Measurements from ENCODE around the gene CELSR2. TPM values are rescaled to one million over a fixed set of nuclear protein-coding genes. Genes with fewer than 3 reads are reported as not detected.
"Not testable (repeated sequence)": the region's sequence is repeated elsewhere in the genome, so short reads cannot be mapped to it uniquely, and the experiment has no call there.

The CELSR2 gene
- total RNA-seq, 1 donor from 2014 or later: 1.1 TPM

DNA sequence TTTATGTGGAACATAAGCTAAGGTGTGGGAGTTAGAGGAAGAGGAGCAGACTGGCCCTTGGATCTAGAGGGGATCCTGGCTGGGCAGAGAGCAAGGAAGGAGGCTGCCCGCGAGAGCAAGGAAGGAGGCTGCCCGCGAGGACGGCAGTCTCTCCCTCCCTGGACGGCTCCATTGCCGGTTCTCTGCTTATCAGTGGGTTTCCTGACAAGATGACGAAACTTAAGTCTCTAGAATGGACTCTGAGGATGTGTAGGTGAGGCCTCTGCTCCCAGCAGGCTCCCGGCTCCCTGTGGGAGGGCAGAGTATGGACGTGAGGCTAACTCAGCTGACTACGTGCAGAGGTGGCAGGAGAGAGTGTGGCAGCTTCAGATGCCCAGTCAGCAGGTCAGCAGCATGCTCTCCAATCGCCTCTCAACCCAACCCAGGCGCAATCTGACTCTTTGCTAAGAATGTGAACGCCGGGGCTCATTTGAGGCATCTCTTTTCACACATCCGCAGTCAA lies 51.4 kb downstream of the CELSR2 start:
- H3K27me3 Mint-ChIP-seq: peaks cover 18% of the 10 kb centered on the region
- no peak for DNase-seq
- H3K4me1 Mint-ChIP-seq: peaks cover 1% of the 10 kb centered on the region
- H3K9me3 Mint-ChIP-seq: no peaks in the 10 kb centered on the region
- no peak overlapping the region for H3K27ac Mint-ChIP-seq
- no peak for ATAC-seq (ENCODE audit: low read depth)
- CTCF ChIA-PET: no interaction called here
- TF ChIP-seq CTCF (IDR thresholded peaks at IDR 0.05): no peak
- intact Hi-C loops (cut with micrococcal nuclease): no loop called here
- POLR2A ChIA-PET: no interaction called here
- H3K4me3 Mint-ChIP-seq: no peak overlapping the region
- no peaks in the 10 kb centered on the region for H3K36me3 Mint-ChIP-seq (ENCODE audit: low read depth)

- ChIA-PET CTCF (no interaction called here), POLR2A (no interaction called here)
- intact Hi-C loops (cut with micrococcal nuclease): no loop called here
- peaks cover 5% of the 10 kb centered on the region for H3K4me1 Mint-ChIP-seq
- H3K4me3 Mint-ChIP-seq: no peak overlapping the region
- H3K27ac Mint-ChIP-seq: no peak overlapping the region
- H3K9me3 Mint-ChIP-seq: no peaks in the 10 kb centered on the region
- H3K27me3 Mint-ChIP-seq: peaks cover 17% of the 10 kb centered on the region
- DNase-seq (no peak), ATAC-seq (ENCODE audit: low read depth) (no peak)
- H3K36me3 Mint-ChIP-seq (ENCODE audit: low read depth): no peaks in the 10 kb centered on the region
- TF ChIP-seq CTCF (IDR thresholded peaks at IDR 0.05): no peak
These were observed 52.5 kb downstream of the CELSR2 start for GRCh38 chr1:109301874-109302273.

GRCh38 chr1:109304226-109304920 lies 55.0 kb downstream of the CELSR2 start:
- TF ChIP-seq CTCF (IDR thresholded peaks at IDR 0.05): no peak
- CTCF ChIA-PET: no interaction called here
- Mint-ChIP-seq H3K27me3 (peaks cover 10% of the 10 kb centered on the region), H3K36me3 (ENCODE audit: low read depth) (no peaks in the 10 kb centered on the region), H3K4me3 (no peak overlapping the region), H3K4me1 (peaks cover 19% of the 10 kb centered on the region), H3K27ac (no peak overlapping the region), H3K9me3 (no peaks in the 10 kb centered on the region)
- DNase-seq: no peak
- ATAC-seq (ENCODE audit: low read depth): no peak
- intact Hi-C loops (cut with micrococcal nuclease): no loop called here
- POLR2A ChIA-PET: no interaction called here

GRCh38 chr1:109305991-109306390 lies 56.7 kb downstream of the CELSR2 start:
- CTCF ChIA-PET: interaction anchor here (1.5 kb wide), 1 partner anchor 23 kb away, joined by 4 read pairs; the partner anchor contains the start of gene PSRC1
- POLR2A ChIA-PET: not testable (repeated sequence)
- H3K4me1 Mint-ChIP-seq: peaks cover 19% of the 10 kb centered on the region

GRCh38 chr1:109306832-109307273 lies 57.5 kb downstream of the CELSR2 start, which contains the start of gene MYBPHL:
MYBPHL (minus strand) TSS chr1:109307011; CDS start chr1:109306991, 20 bp downstream.
- H3K4me1 Mint-ChIP-seq: peaks cover 19% of the 10 kb centered on the region
- peaks cover 5% of the 10 kb centered on the region for H3K27me3 Mint-ChIP-seq
- ATAC-seq (ENCODE audit: low read depth) (peak; percentile 3), DNase-seq (no peak)
- peak within 1 kb of the TSS; percentile 80 for H3K27ac Mint-ChIP-seq
- H3K4me3 Mint-ChIP-seq: peak within 1 kb of the TSS; percentile 60
- CTCF ChIA-PET: interaction anchor here (1.5 to 1.7 kb wide), 3 partner anchors 24 to 92 kb away, joined by 4 to 12 read pairs (median 11); partner anchors contain the start of genes PSRC1 and SORT1
- no peak for TF ChIP-seq CTCF (IDR thresholded peaks at IDR 0.05)
- H3K36me3 Mint-ChIP-seq (ENCODE audit: low read depth): no peaks in the 10 kb centered on the region
- intact Hi-C loops (cut with micrococcal nuclease): loop anchor here (1.0 kb wide), 1 partner anchor 24 kb away; the partner anchor contains the start of gene PSRC1
- H3K9me3 Mint-ChIP-seq: no peaks in the 10 kb centered on the region
- POLR2A ChIA-PET: interaction anchor here (0.8 kb wide), 1 partner anchor 24 kb away, joined by 3 read pairs; the partner anchor contains the start of gene PSRC1

More at GRCh38 chr1:109305991-109306390, 56.7 kb downstream of the CELSR2 start:
- H3K4me3 Mint-ChIP-seq; ATAC-seq (ENCODE audit: low read depth); H3K27ac Mint-ChIP-seq; intact Hi-C loops (cut with micrococcal nuclease); DNase-seq; H3K36me3 Mint-ChIP-seq (ENCODE audit: low read depth); H3K9me3 Mint-ChIP-seq; H3K27me3 Mint-ChIP-seq: not testable (repeated sequence)

Measured in activated B cell treated with CpG ODN at 0.5 μM for 24 hours (primary cell).